Measurements from ENCODE around the gene SLC25A36.

GRCh38 chr3:141021261-141021660, 79.6 kb downstream of the SLC25A36 start:
- TF ChIP-seq EP300 (IDR thresholded peaks at IDR 0.05) (no peak), CTCF (IDR thresholded peaks at IDR 0.05) (no peak)
